Muscle layer of duodenum (tissue), 2 donors: ENCODE data around the gene NTRK2.

Experiments
- H3K27ac ChIP-seq: one replicate; pipeline ENCODE4 v1.7.0; 2013; ENCODE audit warnings: mild to moderate bottlenecking, low read length
- H3K27me3 ChIP-seq: one replicate; pipeline ENCODE4 v1.7.0; 2013; ENCODE audit warnings: low read depth, mild to moderate bottlenecking, control low read depth, low read length
- H3K36me3 ChIP-seq, 2 donors: one replicate each; pipeline ENCODE4 v1.7.0; 2013; ENCODE audit warnings: low read length in 2 of 2, control low read depth in 1 of 2, mild to moderate bottlenecking in 1 of 2; ENCODE audit not compliant: insufficient read depth in 2 of 2, control insufficient read depth in 1 of 2
- H3K4me1 ChIP-seq, 2 donors: one replicate each; pipeline ENCODE4 v1.7.0; 2013; ENCODE audit warnings: low read length in 2 of 2, mild to moderate bottlenecking in 2 of 2, control low read depth in 1 of 2, moderate library complexity in 1 of 2; ENCODE audit not compliant: insufficient read depth in 2 of 2, control insufficient read depth in 1 of 2
- H3K4me3 ChIP-seq, 2 donors: one replicate each; pipeline ENCODE4 v1.7.0; 2013; ENCODE audit warnings: low read length in 2 of 2, low read depth in 1 of 2, mild to moderate bottlenecking in 1 of 2
- H3K9me3 ChIP-seq, 2 donors: one replicate each; pipeline ENCODE4 v1.7.0; 2013; ENCODE audit warnings: low read length in 2 of 2, control low read depth in 1 of 2, mild to moderate bottlenecking in 1 of 2; ENCODE audit not compliant: control insufficient read depth in 1 of 2
- donor health status: healthy.

The NTRK2 gene

DNA sequence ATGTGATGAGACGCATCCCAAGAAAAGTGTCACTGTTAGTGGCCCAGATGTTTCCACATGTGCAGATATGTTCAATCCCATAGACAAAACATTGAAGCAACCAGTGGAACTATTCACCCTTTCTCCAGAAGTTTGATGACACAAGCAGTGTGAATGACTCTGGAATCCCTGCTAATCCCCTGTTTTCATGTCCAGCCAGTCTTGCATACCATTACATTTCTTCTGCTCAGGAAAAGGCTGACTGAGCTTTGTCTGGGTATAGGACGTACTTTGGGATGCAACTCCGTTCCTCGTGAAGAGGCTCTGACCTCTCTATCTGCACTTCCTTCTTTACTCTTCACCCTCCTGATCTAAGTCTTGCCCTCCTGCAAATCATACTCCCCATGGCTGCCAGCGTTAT, 172.4 kb downstream of the NTRK2 start:
- Histone ChIP-seq H3K4me3 (no peak overlapping the region), H3K36me3 (no peaks in the 10 kb centered on the region), H3K4me1 (no peaks in the 10 kb centered on the region), H3K9me3 (no peaks in the 10 kb centered on the region), H3K27me3 (no peaks in the 10 kb centered on the region), H3K27ac (no peak overlapping the region)

DNA sequence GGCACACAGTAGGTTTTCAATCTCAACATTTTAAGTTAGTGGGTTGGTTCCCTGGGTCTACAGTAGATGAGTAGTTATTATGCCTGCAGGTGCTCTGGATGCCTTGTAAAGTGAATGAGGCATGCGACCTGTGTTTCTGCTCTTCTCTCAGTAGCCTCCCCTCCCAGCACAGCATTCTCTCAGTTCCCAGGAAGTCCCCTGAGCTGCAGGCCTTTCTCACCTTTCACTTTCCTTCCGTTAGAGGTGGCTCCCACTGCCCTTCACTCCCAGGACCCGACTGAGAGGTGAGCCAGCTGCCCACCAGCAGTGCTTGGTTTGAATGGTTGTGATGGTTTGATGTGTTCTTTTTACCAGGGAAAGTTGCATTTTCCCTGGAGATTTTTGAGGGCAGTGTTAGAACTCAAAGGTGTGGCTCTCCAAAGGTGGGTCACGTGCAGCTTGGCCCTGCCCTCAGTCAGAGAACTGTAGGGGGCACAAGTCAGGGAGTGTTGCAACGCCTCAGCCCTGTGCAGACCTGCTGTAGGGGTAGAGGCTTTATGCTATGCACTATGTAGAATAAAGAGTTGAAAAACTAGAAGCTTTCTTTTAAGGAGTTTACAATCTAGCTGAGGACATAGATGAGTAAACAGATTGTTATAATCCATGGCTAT, 173.8 kb downstream of the NTRK2 start:
- no peaks in the 10 kb centered on the region for H3K27me3 ChIP-seq
- H3K27ac ChIP-seq = no peak overlapping the region
- H3K4me3 ChIP-seq = no peak overlapping the region
- H3K9me3 ChIP-seq = no peaks in the 10 kb centered on the region
- H3K36me3 ChIP-seq = no peaks in the 10 kb centered on the region
- H3K4me1 ChIP-seq = no peaks in the 10 kb centered on the region

DNA sequence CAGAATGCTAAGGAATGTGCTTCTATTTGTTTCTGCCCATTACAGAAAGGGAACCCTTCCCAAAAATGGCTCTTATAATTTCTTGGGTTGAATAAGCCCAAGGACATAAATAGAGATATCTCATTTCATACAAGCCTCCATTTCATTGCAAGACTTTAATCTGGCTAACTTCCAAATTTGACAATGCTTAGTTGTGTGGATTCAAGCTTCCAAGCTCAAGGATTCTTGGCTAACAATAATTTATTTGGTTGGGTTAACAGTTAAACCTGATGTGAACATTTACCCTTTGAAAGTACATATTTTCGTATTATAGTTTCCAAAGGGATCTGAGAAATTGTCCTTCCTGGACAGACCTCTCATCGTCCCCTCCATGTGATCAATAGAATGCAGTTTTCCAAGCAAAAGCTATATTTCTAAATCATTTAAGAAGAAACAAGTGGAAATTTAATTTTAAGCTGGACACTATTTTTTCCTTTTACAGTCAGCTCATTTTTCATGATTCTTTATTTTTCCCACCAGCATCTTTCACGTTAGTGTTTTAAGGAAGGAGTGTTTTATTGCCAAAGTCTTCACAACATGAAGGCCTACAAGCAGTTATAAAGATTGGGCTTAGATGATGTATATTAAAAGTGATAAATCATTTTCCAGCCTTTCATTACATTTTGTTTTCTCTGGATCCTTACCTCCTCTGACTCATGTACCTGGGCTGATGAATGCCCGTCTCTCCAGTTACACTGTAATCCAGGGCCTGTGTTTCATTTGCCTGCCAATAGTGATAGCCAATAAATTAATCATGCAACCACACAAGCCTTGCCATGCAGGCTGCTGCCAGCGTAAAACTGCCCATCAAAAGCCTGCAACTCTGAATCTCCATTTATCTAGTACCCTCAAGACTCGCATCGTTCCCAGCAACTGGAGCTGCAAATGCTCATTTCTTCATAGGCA, 176.7 kb downstream of the NTRK2 start:
- Histone ChIP-seq H3K27me3 (no peaks in the 10 kb centered on the region), H3K27ac (no peak overlapping the region), H3K9me3 (no peaks in the 10 kb centered on the region), H3K36me3 (no peaks in the 10 kb centered on the region), H3K4me3 (no peak overlapping the region), H3K4me1 (no peaks in the 10 kb centered on the region)

DNA sequence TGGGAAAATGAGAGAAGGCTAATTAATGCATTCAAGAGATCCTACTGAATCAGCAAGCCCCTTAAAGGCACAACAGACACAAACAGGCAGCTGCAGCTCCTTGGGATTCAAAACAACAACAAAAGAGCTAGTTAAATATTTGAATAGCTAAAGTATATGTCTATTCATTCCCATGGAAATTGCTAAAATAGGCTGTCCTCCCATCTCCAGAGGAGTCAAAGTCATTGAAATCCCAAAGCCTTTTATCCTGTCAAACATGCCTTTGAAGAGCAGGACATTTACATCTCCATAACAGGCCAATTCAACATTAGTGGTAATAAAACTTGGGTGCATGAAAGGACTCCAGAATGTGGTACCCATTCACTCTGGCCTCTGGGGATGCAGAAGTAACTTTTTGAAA, 177.4 kb downstream of the NTRK2 start:
- no peak overlapping the region for H3K27ac ChIP-seq

DNA sequence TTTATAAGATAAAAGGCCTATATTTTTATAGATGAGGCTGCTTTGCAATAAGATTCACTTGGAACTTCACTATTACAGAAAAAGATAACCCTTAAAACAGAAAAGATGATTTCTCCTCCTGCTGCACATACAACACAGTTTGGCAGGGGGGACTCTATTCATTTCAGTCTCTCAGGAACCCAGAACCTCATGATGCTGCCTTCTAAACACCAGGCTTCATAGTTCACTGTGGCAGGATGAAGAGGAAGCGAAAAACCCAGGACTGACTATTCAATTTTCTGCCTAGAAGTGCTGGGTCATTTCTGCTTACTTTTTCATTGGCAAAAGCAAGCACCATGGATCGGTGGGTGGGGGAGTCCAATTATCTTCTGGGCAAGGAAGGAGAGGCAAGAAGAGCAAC, 179.5 kb downstream of the NTRK2 start:
- H3K9me3 ChIP-seq = no peaks in the 10 kb centered on the region
- H3K4me3 ChIP-seq = no peak overlapping the region
- no peak overlapping the region for H3K27ac ChIP-seq
- no peaks in the 10 kb centered on the region for H3K27me3 ChIP-seq
- H3K4me1 ChIP-seq = peaks cover 0 to 20% of the 10 kb centered on the region in 2 donors
- H3K36me3 ChIP-seq = no peaks in the 10 kb centered on the region

More for the DNA sequence above, 177.4 kb downstream of the NTRK2 start:
- Histone ChIP-seq H3K4me1 (peaks cover 0 to 2% of the 10 kb centered on the region in 2 donors), H3K36me3 (no peaks in the 10 kb centered on the region), H3K4me3 (no peak overlapping the region), H3K27me3 (no peaks in the 10 kb centered on the region), H3K9me3 (no peaks in the 10 kb centered on the region)

DNA sequence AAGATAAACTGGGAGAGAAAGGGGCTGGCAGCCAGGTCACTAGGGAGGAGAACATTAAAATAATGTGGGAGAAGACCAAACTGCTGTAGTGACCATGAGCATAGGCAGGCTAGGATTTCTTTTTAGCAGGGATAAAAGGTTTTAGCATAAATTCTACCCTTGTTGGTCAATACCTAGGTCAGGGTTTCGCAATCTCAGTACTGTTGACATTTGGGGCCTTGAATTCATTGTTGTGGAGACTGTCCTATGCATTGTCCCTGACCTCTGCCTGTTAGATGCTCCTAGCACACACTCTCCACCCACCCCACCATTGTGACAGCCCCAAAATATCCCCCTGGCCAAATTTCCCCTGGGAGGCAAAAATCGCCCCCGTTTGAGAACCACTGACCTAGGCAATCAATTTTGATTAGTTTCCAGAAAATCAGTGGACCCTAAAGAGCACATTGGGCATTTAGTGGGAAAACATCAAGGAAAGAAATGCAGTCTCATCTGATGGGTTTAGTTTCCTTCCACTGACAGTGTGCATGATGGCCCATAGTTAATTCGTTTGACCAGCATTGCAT, 181.4 kb downstream of the NTRK2 start:
- H3K4me1 ChIP-seq = peaks cover 0 to 23% of the 10 kb centered on the region in 2 donors
- no peaks in the 10 kb centered on the region for H3K36me3 ChIP-seq
- no peaks in the 10 kb centered on the region for H3K27me3 ChIP-seq
- H3K9me3 ChIP-seq = no peaks in the 10 kb centered on the region
- H3K4me3 ChIP-seq = no peak overlapping the region
- no peak overlapping the region for H3K27ac ChIP-seq

DNA sequence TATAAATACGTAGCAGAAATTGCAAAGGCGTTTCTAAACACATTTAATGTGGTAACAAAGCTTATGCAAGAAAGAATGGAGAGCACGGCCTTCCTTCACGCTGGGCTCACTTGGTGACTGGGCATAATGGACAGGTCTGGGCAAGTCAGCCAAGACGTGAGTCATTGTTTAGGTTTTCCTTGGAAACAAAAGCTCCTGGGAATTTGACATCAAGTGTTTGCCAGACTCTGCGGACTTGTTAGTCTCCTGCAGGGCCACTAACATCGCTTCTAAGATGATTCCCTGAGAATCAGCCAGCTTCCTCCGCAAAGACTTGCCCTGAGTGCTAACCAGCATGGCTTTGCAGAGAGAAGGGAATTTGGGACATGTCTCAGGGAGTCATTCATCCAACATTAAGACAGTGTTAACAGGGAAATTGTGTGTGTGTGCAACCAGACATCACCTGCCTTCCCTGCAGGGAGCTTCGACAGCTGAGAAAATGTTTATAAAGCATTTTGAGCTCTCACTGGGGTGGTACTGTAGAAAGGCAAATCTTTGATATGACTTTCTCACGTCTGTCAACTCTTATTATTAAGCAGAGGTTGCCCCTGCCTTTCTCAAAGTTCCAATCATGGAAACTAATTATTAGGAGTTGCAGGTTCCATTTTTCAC, 182.5 kb downstream of the NTRK2 start:
- H3K9me3 ChIP-seq = no peaks in the 10 kb centered on the region
- H3K4me1 ChIP-seq = peaks cover 0 to 24% of the 10 kb centered on the region in 2 donors
- no peak overlapping the region for H3K27ac ChIP-seq
- no peak overlapping the region for H3K4me3 ChIP-seq
- H3K27me3 ChIP-seq = no peaks in the 10 kb centered on the region
- no peaks in the 10 kb centered on the region for H3K36me3 ChIP-seq

DNA sequence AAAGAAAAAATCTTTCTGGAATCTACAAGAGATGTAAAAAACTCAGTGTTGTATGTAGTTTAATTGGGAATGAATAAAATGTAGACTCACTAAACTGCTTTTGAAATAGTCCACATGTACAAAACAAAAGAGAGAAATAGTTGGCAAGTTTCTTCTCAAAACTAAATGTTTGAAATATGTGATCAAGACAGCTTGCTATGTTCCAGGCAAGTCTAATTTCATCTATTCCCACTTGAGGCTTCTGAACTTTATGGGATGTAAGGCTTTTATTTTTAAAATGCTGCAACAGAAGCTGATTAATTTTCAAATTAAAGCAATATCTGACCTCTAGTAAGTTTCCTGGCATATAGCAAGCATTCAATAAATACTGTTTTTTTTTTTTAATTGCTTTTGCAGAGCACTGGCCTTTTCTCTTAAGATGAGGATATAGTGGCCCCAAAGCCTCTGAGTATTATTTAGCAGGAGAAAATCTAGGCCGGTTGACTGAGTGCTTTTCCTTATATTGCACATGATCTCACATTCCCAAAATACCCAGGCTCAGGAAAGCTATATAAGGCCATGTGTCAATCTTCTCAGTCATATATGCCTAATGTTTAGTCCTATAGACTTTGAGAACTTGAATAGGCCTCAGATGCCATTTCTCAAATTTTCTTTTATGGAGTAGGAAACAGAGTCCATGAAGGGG, 183.2 kb downstream of the NTRK2 start:
- Histone ChIP-seq H3K27ac (peak overlapping the region; percentile 22), H3K36me3 (no peaks in the 10 kb centered on the region), H3K27me3 (no peaks in the 10 kb centered on the region), H3K4me1 (peaks cover 0 to 24% of the 10 kb centered on the region in 2 donors), H3K9me3 (no peaks in the 10 kb centered on the region), H3K4me3 (no peak overlapping the region)

DNA sequence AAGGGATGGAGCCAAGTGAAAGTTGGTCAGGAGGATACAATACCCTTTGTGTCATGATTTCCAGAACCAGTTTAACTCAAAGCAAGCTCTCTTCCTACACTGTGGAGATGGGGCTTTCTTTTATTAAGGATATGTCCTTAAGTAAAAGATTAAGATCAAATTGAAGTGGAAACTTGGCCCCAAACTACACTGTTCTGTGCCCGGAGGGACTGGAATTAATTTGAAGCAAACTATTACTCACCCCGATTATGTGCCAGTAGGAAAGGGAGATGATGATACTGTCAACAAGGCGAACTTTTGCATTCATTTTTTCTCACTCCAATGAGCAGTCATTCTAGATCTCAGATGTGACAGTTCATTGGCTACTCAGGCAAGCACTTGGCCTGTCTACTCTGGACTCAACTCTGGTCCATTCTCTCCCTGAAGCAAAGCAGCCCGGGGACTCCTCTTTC, 186.7 kb downstream of the NTRK2 start:
- Histone ChIP-seq H3K27ac (no peak overlapping the region), H3K4me1 (peaks cover 0 to 24% of the 10 kb centered on the region in 2 donors), H3K4me3 (no peak overlapping the region), H3K27me3 (no peaks in the 10 kb centered on the region), H3K9me3 (no peaks in the 10 kb centered on the region), H3K36me3 (no peaks in the 10 kb centered on the region)

DNA sequence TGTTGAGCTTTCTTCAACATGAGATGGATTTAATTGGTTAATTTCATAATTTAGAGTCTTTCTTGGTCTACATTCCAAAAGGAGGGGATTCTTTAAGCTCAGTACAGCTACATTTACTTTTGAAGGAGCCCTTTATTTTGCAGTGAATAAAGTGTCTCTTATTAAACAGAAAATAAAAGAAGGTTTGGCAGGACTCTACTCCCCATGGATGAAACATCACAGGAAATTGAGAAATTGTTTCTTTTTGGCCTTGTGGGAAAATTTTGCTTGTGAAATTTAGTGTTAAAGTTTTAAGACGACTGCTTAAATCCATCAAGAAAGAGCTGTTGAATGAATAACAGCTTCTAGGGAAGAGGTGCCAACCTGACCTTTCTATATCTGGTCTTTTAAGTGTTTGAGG, 187.7 kb downstream of the NTRK2 start:
- H3K4me1 ChIP-seq = peaks cover 0 to 20% of the 10 kb centered on the region in 2 donors
- no peaks in the 10 kb centered on the region for H3K9me3 ChIP-seq
- H3K27ac ChIP-seq = no peak overlapping the region

More for the DNA sequence above, 187.7 kb downstream of the NTRK2 start:
- H3K4me3 ChIP-seq = no peak overlapping the region
- no peaks in the 10 kb centered on the region for H3K36me3 ChIP-seq
- H3K27me3 ChIP-seq = no peaks in the 10 kb centered on the region
